Activated B cell treated with CpG ODN at 0.5 μM for 24 hours (primary cell): Measurements from ENCODE around the gene ASMTL. TPM values are rescaled to one million over a fixed set of nuclear protein-coding genes. Genes with fewer than 3 reads are reported as not detected.
A peak's percentile ranks its signal among the peaks of the same experiment; 100 is the strongest.

Experiments used
- ATAC-seq: fragments of 200-7000 bp; cut with Tn5 transposase; one replicate; pipeline ENCODE4 v1.10.0; 2021; ENCODE audit warnings: low read depth, mild to moderate bottlenecking, moderate library complexity
- CTCF ChIA-PET: fragments of 350-600 bp; sonication (Branson Sonifier 250); formaldehyde crosslinking; loops from one replicate; lab custom pipeline; 2021; ENCODE audit warnings: antibody characterized with exemption; lab: Charles Lee
- POLR2A ChIA-PET: fragments of 350-600 bp; sonication (Branson Sonifier 250); formaldehyde crosslinking; loops from one replicate; lab custom pipeline; 2021; ENCODE audit warnings: antibody characterized with exemption; lab: Charles Lee
- DNase-seq: peaks from one replicate; pipeline ENCODE4 v3.0.0; 2022
- H3K27ac Mint-ChIP-seq: one replicate; pipeline ENCODE4 v1.8.0; 2020; ENCODE audit warnings: mixed read lengths
- H3K27me3 Mint-ChIP-seq: one replicate; pipeline ENCODE4 v1.8.0; 2021; ENCODE audit warnings: mixed read lengths
- H3K36me3 Mint-ChIP-seq: one replicate; pipeline ENCODE4 v1.8.0; 2021; ENCODE audit warnings: low read depth, mixed read lengths
- H3K4me1 Mint-ChIP-seq: one replicate; pipeline ENCODE4 v1.8.0; 2021; ENCODE audit warnings: mixed read lengths
- H3K4me3 Mint-ChIP-seq: one replicate; pipeline ENCODE4 v1.8.0; 2020; ENCODE audit warnings: mild to moderate bottlenecking, mixed read lengths
- H3K9me3 Mint-ChIP-seq: one replicate; pipeline ENCODE4 v1.8.0; 2020; ENCODE audit warnings: mixed read lengths
- CTCF ChIP-seq: fragments of 200-600 bp; IDR thresholded peaks from one replicate; pipeline ENCODE4 v1.8.0; 2022; ENCODE audit warnings: antibody characterized with exemption, mild to moderate bottlenecking
- intact Hi-C: fragments of 100-400 bp; cut with micrococcal nuclease; formaldehyde crosslinking; loops from one replicate; pipeline ENCODE4 v1.15.1; 2024
- total RNA-seq: library from RNA; stranded (reverse); gene quantifications from 2 replicates; pipeline ENCODE4 v1.2.3, GENCODE V29; 2022

The ASMTL gene
- total RNA-seq, 1 donor from 2014 or later = 52.1 TPM

GRCh38 chrX:1488745-1489144 lies 36.0 kb upstream of the ASMTL start:
- CTCF ChIA-PET = no interaction called here
- ATAC-seq (no peak), DNase-seq (no peak)
- peaks cover 4% of the 10 kb centered on the region for H3K9me3 Mint-ChIP-seq
- no peak overlapping the region for H3K4me3 Mint-ChIP-seq
- peaks cover 76% of the 10 kb centered on the region for H3K36me3 Mint-ChIP-seq
- peaks cover 63% of the 10 kb centered on the region for H3K4me1 Mint-ChIP-seq
- no peak for TF ChIP-seq CTCF
- intact Hi-C loops = no loop called here
- H3K27ac Mint-ChIP-seq = peak overlapping the region; percentile 84
- H3K27me3 Mint-ChIP-seq = no peaks in the 10 kb centered on the region
- POLR2A ChIA-PET = no interaction called here

GRCh38 chrX:1488141-1488540 lies 35.4 kb upstream of the ASMTL start:
- Mint-ChIP-seq H3K27me3 (no peaks in the 10 kb centered on the region), H3K9me3 (peaks cover 4% of the 10 kb centered on the region), H3K36me3 (peaks cover 72% of the 10 kb centered on the region), H3K4me1 (peaks cover 65% of the 10 kb centered on the region), H3K4me3 (no peak overlapping the region), H3K27ac (peak overlapping the region; percentile 84)
- DNase-seq (no peak), ATAC-seq (no peak)
- intact Hi-C loops = no loop called here
- ChIA-PET POLR2A (no interaction called here), CTCF (no interaction called here)
- no peak for TF ChIP-seq CTCF

GRCh38 chrX:1487401-1487800 lies 34.7 kb upstream of the ASMTL start:
- H3K9me3 Mint-ChIP-seq = peaks cover 4% of the 10 kb centered on the region
- peak overlapping the region; percentile 50 for H3K4me3 Mint-ChIP-seq
- DNase-seq = peak; percentile 16
- CTCF ChIA-PET = no interaction called here
- H3K4me1 Mint-ChIP-seq = peaks cover 63% of the 10 kb centered on the region
- H3K27me3 Mint-ChIP-seq = no peaks in the 10 kb centered on the region
- no peak for TF ChIP-seq CTCF
- H3K36me3 Mint-ChIP-seq = peaks cover 71% of the 10 kb centered on the region
- intact Hi-C loops = no loop called here
- peak overlapping the region; percentile 84 for H3K27ac Mint-ChIP-seq
- no peak for ATAC-seq
- POLR2A ChIA-PET = no interaction called here

- ATAC-seq (no peak), DNase-seq (no peak)
- Mint-ChIP-seq H3K4me3 (peak overlapping the region; percentile 50), H3K27me3 (no peaks in the 10 kb centered on the region), H3K9me3 (peaks cover 4% of the 10 kb centered on the region), H3K36me3 (peaks cover 70% of the 10 kb centered on the region), H3K4me1 (peaks cover 63% of the 10 kb centered on the region), H3K27ac (peak overlapping the region; percentile 84)
- POLR2A ChIA-PET = no interaction called here
- intact Hi-C loops = no loop called here
- CTCF ChIA-PET = no interaction called here
- no peak for TF ChIP-seq CTCF
Observed at GRCh38 chrX:1486749-1487361, 34.1 kb upstream of the ASMTL start.

GRCh38 chrX:1486177-1486576 lies 33.5 kb upstream of the ASMTL start:
- Mint-ChIP-seq H3K4me1 (peaks cover 63% of the 10 kb centered on the region), H3K4me3 (no peak overlapping the region), H3K27me3 (no peaks in the 10 kb centered on the region), H3K9me3 (peaks cover under 1% of the 10 kb centered on the region), H3K27ac (peak overlapping the region; percentile 50), H3K36me3 (peaks cover 67% of the 10 kb centered on the region)
- ChIA-PET POLR2A (no interaction called here), CTCF (no interaction called here)
- ATAC-seq (no peak), DNase-seq (no peak)
- TF ChIP-seq CTCF = no peak
- intact Hi-C loops = no loop called here
